HG02981 (cell line): ENCODE results near the gene GNA12.
"Not testable (repeated sequence)": the region's sequence is repeated elsewhere in the genome, so short reads cannot be mapped to it uniquely, and the experiment has no call there.

ENCODE experiments used
- ATAC-seq: cut with Tn5 transposase; IDR thresholded peaks from one replicate; pipeline ENCODE4 v1.9.1; 2021; ENCODE audit warnings: mild to moderate bottlenecking, moderate library complexity; ENCODE audit not compliant: unreplicated experiment

Gene GNA12

DNA sequence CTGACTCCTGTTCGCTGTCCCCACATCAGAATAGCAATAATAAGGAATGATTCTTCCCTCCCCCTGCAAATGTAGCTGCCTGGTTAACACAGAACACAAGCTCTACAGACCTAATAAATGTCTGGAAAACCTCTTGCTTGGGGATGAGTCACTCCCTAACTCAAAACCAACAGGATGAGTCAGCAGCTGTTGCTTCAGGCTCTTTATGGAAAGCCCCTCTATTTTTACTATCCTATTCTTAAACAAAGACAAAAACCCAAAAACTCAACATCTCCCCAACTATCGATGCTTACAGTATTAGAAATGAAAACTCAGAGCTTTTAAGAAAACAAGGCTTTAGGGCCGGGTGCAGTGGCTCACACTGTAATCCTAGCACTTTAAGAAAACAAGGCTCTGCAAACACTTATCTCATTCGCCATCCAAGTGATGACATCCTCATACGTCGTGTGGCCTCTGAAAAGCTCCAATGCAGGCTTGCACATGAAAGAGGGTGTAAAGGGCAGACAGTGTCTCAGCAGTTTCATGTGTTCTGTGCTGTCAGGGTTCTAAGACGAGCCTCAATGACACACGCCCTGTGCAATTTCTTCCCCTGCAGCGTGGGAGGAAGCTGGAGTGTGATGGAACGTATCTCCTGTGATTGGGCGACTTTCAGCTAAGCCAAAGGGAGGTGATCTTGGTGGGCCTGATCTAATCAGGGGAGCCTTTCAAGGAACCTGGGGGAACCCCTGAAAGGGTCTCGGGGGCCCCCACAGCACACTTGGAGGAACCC is 86.0 kb downstream of the GNA12 start:
- ATAC-seq, result peak; percentile 74

GRCh38 chr7:2757361-2757903 is 86.7 kb downstream of the GNA12 start:
- no peak for ATAC-seq

DNA sequence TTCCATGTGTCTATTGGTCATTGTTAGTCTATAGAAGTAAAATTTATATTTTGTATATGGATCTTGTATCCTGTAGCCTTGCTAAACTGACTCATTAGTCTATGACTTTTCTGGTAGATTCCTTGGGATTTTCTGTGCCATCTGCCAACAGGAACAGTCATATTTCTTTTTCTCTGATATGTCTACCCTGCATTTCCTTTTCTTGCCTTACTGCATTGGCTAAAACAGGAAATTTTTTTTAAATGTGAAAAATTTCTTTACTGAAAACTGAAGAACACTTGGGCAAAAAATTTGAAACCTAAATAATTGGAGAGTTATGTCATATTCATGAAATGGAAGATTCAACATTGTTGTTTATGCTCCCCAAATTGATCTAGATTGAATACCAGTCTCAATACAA is 88.6 kb downstream of the GNA12 start:
- no peak for ATAC-seq

- no peak for ATAC-seq
Observed at GRCh38 chr7:2754912-2755311, 89.2 kb downstream of the GNA12 start.

- ATAC-seq, result no peak
Observed at GRCh38 chr7:2754086-2754485, 90.0 kb downstream of the GNA12 start.

DNA sequence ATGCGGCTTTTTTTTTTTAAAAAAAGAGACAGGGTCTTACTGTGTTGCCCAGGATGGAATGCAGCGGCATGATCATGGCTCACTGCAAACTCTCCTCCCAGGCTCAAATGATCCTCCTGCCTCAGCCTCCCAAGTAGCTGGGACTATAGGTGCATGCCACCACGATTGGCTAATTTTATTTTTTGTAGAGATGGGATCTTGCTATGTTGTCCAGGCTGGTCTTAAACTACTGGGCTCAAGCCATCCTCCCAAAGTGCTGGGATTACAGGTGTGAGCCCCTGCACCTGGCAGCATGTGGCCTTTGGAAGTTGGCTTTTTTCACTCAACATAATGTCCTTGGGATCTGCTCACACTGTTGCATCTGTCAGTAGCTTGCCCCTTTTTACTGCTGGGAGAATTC is 91.0 kb downstream of the GNA12 start:
- ATAC-seq, result no peak

DNA sequence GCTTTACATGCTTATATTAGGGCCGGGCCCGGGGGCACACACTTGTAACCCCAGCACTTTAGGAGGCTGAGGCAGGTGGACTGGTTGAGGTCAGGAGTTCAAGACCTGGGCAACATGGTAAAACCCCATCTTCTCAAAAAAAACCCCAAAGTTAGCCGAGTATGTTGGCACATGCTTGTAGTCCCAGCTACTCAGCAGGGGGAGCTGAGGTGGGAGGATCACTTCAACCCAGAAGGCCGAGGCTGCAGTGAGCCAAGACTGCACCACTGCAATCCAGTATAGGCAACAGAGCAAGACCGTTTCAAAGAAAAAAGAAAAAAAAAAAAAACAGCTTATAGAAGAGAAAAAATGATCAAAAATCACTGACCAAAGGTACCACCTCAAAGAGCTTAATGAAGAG is 93.0 kb downstream of the GNA12 start:
- no peak for ATAC-seq

- ATAC-seq, result no peak
Observed at GRCh38 chr7:2750004-2750407, 94.1 kb downstream of the GNA12 start.

DNA sequence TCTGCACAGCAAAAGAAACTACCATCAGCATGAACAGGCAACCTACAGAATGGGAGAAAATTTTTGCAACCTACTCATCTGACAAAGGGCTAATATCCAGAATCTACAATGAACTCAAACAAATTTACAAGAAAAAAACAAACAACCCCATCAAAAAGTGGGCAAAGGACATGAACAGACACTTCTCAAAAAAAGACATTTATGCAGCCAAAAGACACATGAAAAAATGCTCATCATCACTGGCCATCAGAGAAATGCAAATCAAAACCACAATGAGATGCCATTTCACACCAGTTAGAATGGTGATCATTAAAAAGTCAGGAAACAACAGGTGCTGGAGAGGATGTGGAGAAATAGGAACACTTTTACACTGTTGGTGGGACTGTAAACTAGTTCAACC is 95.4 kb downstream of the GNA12 start:
- ATAC-seq, result not testable (repeated sequence)

GRCh38 chr7:2743523-2744185 is 100.5 kb downstream of the GNA12 start:
- not testable (repeated sequence) for ATAC-seq

GRCh38 chr7:2738766-2739549 is 105.2 kb downstream of the GNA12 start:
- no peak for ATAC-seq

DNA sequence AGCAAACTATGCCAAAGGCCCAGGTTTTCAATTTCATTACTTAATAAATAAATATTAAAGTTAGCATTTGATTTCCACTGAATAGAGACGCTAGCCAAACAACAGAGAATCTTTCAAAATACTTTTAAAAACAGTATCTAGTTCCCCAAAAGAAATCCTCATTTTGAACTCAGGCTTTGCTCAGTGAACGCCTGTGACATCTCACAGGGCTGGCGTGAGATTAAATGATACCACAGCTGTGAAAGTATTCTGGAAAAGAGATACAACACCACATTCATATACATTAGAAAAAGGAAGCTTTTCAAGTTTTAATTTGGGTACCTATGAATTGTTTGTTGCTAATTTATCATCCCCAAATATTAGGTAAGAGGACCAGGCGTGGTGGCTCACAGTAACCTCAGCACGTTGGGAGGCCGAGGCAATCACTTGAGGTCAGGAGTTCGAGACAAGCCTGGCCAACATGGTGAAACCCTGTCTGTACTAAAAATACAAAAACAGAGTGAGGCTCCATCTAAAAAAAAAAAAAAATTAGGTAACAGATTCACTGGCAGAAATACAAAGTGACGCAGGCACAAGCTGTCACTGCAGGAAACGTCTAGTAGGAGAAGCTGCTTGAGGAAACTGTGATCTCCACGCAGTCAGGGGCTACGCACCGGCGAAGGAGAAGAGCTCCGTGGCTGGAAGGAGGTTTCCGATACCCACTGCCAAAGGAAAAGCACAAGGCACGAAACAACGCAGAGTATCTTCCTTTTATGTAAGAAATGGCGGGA is 106.2 kb downstream of the GNA12 start:
- ATAC-seq, result no peak

GRCh38 chr7:2737005-2737743 is 106.9 kb downstream of the GNA12 start:
- not testable (repeated sequence) for ATAC-seq

GRCh38 chr7:2736411-2736914 is 107.6 kb downstream of the GNA12 start:
- no peak for ATAC-seq

DNA sequence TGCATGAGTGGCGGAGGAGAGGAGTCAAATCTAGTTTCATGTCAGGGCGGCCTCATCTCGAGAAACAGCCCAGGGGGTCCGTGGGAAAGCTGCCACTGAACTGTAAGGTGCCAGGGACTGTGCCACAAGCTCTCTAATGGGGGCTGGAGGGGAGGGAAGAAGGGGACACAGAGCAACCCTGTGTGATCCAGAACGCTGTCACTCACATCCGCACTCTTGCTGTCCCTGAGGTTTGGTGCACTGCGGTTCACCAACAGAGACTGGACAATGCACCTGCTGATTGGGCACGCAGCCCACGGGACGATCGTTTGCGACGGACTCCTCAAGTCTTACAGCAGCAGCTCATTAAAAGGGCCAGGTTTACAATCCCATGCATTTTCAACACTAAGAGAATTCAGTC is 108.4 kb downstream of the GNA12 start:
- no peak for ATAC-seq

DNA sequence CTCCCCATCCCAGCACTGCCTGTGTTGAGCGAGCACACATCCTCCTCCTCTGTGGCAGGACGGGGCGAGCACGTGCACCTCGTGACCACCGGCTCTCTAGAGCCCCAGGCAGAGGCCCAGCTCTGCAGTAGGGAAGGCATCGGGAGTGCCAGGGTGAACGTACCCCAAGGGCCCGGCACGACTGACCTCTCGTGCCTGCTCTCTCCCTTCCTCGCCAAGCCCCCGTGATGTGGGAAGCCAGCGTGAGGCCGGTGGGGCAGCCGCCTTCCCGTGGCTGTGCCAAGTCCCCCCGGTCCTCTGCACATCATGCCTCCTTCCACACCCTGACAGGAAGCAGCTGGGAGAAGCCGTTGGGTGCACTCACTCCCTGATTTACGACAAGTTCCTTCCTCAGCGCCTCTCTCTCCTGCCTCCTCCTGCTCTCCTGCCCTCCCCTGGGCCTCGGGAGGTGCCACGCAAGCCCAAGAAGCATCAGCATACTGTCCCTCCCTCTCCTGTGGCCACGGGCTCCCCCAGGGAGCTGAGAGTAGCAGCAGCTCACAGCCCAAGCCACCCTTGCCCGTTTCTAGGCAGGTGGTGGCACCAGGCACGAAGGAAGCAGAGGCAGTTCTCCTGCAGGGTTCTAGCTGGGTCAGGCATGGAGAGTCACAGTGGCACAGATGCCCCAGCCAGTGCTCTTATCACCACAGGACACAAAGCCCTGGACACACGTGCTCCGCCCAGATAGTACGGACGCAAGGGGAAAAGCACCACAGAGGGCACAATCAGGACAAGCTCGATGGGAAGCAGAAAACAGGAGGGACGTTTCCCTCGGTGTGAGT is 109.1 kb downstream of the GNA12 start:
- ATAC-seq, result no peak

GRCh38 chr7:2734084-2734686 is 109.9 kb downstream of the GNA12 start:
- no peak for ATAC-seq

GRCh38 chr7:2732959-2733584 is 111.0 kb downstream of the GNA12 start:
- no peak for ATAC-seq
